ENCODE measurements around the gene IMMT.

The IMMT gene

DNA sequence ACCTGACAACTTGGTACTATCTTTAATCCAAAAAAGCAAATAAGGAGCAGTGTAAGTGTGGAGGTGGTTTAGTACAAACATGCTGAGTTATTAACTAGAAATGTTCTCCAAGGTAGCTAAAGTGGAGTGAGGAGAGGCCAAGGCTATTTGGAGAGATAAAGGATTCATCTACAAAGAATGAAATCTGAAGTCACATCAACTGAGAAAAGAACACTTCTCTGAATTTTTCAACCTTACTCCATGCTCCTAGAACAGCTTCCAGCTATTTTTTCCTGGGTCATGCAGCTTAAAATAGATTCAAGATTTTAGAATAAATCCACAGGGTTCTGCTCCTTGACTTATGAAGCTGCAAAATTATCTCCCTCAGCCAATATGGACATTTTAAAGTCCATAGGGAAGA, 18.7 kb downstream of the IMMT start:
- no peak for DNase-seq (ENCODE audit: low read depth in 1 of 2, low spot score in 1 of 2)
- in situ Hi-C loops (cut with HindIII; ENCODE audit: low pct_unique_long_range_greater_than_20kb, low sequenced_read_pairs): no loop called here
- no peak for TF ChIP-seq JUND (IDR thresholded peaks at IDR 0.05; ENCODE audit: low read depth)

DNA sequence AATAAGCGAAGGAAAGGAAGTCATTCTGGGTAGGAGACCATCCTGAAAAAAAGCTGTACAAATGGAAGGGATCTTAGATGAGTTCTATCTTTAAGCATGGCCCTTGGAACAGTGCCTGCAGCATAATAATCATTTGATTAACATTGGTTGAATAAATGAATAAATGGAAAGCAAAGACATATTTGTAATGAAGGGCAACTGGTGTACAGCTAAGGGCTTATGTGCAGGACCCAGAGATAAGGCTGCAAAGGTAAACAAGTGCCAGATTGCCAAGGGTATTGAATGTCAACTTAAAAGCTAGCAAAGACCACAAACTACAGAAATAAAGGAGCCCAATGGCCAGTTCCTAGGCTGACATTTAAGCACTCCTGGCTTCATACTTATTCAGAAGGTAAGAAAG, 19.4 kb downstream of the IMMT start:
- no peak for TF ChIP-seq JUND (IDR thresholded peaks at IDR 0.05; ENCODE audit: low read depth)
- DNase-seq (ENCODE audit: low read depth in 1 of 2, low spot score in 1 of 2): no peak
- in situ Hi-C loops (cut with HindIII; ENCODE audit: low pct_unique_long_range_greater_than_20kb, low sequenced_read_pairs): no loop called here

DNA sequence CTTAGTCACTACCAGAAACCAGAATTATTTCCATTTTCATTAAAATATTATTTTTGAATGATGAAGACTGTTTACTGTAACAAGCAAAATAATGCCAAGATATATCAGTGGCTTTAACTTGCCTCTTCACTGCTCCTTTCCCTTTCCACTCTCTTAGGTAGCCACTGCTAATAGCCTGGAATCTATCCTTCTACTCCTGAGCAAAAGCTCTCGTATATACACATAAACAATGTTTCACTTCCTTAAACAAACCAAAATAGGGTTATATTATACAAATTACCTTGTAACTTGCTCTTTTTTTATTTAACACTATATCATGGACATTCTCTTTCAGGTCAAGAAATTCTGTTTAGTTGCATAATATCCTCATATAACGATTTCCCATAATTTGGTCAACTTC, 20.8 kb downstream of the IMMT start:
- in situ Hi-C loops (cut with HindIII; ENCODE audit: low pct_unique_long_range_greater_than_20kb, low sequenced_read_pairs): no loop called here
- DNase-seq (ENCODE audit: low read depth in 1 of 2, low spot score in 1 of 2): no peak
- TF ChIP-seq JUND (IDR thresholded peaks at IDR 0.05; ENCODE audit: low read depth): no peak

DNA sequence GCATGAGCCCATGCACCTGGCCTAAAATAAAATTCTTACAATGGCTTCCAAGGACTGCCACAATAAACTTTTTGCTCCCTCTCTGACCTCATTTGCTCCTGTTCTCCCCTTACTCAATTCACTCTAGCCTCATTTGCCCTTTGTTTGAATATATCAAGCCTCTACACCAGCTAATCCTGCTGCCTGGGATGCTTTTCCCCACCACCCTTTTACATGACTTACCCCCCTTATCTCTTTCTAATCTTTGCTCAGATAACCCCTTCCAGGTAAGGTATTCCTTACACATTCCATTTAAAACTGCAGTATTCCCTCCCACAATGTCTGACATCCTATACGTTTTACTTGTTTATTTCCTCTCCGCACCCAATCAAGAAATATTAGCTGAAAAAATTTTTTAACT, 22.7 kb downstream of the IMMT start:
- TF ChIP-seq JUND (IDR thresholded peaks at IDR 0.05; ENCODE audit: low read depth): no peak
- no peak for DNase-seq (ENCODE audit: low read depth in 1 of 2, low spot score in 1 of 2)
- in situ Hi-C loops (cut with HindIII; ENCODE audit: low pct_unique_long_range_greater_than_20kb, low sequenced_read_pairs): no loop called here

DNA sequence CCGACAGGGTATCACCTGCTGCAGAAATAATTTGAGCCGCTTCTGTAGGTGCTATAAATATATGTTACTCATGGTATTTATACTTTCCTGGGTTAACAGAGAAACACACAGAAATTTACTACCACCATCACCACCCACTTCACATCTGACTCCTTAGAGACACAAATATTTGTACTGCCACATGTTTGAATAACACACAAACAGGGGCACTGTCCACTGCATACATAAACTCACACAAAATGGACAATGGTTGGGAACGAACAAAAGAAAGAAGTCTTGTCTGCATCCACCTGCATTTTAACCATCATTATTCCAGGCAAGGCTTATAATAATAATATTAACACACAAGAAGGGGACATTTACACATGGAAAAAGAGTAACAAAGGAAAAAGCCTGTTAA, 24.0 kb downstream of the IMMT start:
- no peak for DNase-seq (ENCODE audit: low read depth in 1 of 2, low spot score in 1 of 2)
- TF ChIP-seq JUND (IDR thresholded peaks at IDR 0.05; ENCODE audit: low read depth): no peak
- in situ Hi-C loops (cut with HindIII; ENCODE audit: low pct_unique_long_range_greater_than_20kb, low sequenced_read_pairs): no loop called here

DNA sequence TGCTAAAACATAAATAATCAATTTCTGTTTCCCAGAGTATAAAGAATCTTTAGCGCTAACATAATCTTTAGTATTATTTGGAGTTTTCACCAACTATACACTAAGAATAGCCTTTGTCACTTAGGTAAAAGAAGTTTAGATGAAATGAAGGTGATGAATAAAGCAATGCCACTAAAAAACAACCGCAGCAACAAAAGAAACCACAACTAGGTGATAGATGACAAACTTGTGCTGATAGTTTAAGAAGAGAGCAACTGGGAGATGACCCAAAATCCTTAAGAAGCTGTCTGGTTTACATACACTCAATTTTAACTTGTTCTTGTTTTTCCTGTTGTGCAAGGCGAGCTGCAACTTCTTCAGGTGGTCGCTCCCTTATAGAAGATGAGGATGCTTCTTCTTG, 24.8 kb downstream of the IMMT start:
- in situ Hi-C loops (cut with HindIII; ENCODE audit: low pct_unique_long_range_greater_than_20kb, low sequenced_read_pairs): no loop called here
- no peak for TF ChIP-seq JUND (IDR thresholded peaks at IDR 0.05; ENCODE audit: low read depth)
- no peak for DNase-seq (ENCODE audit: low read depth in 1 of 2, low spot score in 1 of 2)

DNA sequence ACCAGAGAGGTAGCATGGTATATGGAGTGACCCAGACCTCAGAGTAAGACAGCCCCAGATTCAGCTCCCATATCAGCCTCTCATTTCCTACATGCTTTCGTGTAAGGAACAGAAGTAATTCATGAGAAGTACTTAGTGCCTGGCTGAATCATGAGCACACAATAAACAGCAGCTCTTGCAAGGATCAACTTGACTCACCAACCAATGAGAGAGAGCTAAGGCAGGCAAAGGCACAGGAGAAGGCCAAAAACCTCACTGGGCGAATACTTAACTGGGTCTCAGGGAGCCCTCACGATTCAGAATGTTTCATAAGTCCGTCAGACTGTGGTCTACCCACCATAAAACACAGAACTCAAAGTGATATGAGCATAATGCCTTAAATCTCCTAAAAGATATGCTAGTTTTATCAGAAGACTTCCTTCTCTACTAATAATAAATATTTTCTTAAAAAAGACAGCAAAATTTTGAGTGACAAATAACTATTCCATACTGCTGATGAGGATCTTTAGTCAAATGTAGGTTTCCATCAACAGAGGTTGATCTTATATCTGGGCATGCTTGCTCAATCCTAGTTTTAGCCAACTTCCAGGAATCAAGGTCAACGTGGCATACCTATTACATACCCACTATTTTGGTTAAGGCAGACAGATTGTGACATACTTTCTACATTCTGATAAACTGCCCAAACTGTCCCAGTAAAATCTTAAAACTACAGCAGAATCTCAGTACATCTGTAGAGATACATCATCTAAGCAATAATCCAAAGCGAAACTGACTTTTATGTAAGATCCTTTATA, 34.9 kb downstream of the IMMT start:
- TF ChIP-seq JUND (IDR thresholded peaks at IDR 0.05; ENCODE audit: low read depth): no peak
- in situ Hi-C loops (cut with HindIII; ENCODE audit: low pct_unique_long_range_greater_than_20kb, low sequenced_read_pairs): no loop called here
- no peak for DNase-seq (ENCODE audit: low read depth in 1 of 2, low spot score in 1 of 2)

DNA sequence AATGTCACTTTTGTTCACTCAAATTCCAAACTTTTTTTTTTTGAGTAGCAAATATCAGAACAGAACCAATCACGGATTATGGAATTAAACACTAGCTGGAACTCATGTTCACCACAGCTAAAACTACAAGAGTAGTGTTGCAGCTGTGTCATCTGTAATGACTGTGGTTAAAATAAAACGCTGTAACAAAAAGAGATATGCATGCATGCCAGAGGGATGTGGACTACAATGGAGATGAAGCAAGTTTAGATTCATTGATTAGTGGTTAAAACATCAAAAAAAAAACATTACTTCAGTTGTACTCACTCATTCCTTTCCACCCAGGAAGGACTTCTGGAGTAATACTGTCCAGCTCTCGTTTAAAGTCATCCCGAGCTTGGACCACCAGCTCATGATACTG, 37.0 kb downstream of the IMMT start:
- no peak for TF ChIP-seq JUND (IDR thresholded peaks at IDR 0.05; ENCODE audit: low read depth)

DNA sequence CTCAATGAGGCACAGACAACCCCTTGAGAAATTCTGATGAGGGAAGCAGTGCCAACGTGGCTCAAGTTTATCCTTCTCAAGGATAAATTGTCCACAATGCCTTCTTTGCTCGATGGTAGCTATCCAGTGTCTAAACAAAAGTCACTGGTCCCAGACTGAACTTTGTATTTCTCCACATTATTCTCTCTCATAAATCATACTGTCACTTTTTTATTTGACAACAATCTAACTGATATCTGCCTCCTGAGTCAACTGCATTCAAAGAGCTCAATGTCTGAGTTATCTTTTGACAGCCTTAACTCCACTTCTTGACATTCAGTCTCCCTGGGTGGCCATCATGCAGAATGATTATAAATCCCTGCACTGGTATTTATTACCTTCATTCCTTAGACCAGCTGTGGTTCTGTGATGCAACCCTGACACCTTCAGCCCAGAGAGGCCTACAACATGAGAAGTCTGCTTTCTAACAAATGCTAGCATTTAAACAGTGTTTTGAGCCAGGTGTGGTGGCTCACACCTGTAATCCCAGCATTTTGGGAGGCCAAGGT, 38.2 kb downstream of the IMMT start:
- DNase-seq (ENCODE audit: low read depth in 1 of 2, low spot score in 1 of 2): no peak
- in situ Hi-C loops (cut with HindIII; ENCODE audit: low pct_unique_long_range_greater_than_20kb, low sequenced_read_pairs): no loop called here
- TF ChIP-seq JUND (IDR thresholded peaks at IDR 0.05; ENCODE audit: low read depth): no peak

More for the DNA sequence above, 37.0 kb downstream of the IMMT start:
- in situ Hi-C loops (cut with HindIII; ENCODE audit: low pct_unique_long_range_greater_than_20kb, low sequenced_read_pairs): no loop called here
- DNase-seq (ENCODE audit: low read depth in 1 of 2, low spot score in 1 of 2): no peak

DNA sequence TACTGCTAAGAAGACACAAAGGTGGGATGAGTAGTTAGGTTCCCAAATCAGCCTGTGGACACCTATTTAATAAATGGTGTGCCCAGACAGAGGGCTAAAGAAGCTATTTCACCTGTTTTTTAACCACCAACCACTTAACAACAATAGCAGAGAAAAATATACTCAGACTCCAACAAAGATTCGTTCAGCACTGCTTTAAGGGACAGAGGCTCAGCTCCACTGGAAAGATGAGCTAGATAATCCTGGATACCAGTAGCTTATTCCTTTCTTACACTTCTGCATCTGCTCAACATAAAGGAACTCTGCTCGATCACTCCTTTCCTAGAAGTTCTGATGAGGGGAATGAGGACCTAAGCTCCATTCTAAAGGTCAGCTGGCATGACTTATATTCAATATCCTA, 44.8 kb downstream of the IMMT start:
- in situ Hi-C loops (cut with HindIII; ENCODE audit: low pct_unique_long_range_greater_than_20kb, low sequenced_read_pairs): no loop called here
- no peak for TF ChIP-seq JUND (IDR thresholded peaks at IDR 0.05; ENCODE audit: low read depth)
- DNase-seq (ENCODE audit: low read depth in 1 of 2, low spot score in 1 of 2): no peak

DNA sequence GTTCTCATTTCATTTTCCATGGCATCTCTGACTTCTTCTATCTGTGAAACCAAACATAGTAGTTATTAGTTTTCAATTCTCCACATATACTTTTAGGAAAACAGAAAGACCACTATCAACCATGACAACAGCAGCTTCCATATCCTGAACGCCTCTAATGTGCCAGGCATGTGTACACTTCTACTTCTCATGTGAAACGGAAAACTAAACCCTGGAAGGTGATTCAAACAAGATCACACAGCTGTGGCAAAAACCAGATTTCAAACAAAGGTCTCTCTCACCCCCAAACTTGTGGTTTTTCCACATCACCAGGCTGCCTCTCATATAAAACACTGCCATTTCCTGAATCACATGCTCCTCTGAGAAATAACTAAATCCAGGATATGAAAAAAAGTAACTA, 47.5 kb downstream of the IMMT start:
- no peak for DNase-seq (ENCODE audit: low read depth in 1 of 2, low spot score in 1 of 2)
- in situ Hi-C loops (cut with HindIII; ENCODE audit: low pct_unique_long_range_greater_than_20kb, low sequenced_read_pairs): no loop called here
- TF ChIP-seq JUND (IDR thresholded peaks at IDR 0.05; ENCODE audit: low read depth): no peak

DNA sequence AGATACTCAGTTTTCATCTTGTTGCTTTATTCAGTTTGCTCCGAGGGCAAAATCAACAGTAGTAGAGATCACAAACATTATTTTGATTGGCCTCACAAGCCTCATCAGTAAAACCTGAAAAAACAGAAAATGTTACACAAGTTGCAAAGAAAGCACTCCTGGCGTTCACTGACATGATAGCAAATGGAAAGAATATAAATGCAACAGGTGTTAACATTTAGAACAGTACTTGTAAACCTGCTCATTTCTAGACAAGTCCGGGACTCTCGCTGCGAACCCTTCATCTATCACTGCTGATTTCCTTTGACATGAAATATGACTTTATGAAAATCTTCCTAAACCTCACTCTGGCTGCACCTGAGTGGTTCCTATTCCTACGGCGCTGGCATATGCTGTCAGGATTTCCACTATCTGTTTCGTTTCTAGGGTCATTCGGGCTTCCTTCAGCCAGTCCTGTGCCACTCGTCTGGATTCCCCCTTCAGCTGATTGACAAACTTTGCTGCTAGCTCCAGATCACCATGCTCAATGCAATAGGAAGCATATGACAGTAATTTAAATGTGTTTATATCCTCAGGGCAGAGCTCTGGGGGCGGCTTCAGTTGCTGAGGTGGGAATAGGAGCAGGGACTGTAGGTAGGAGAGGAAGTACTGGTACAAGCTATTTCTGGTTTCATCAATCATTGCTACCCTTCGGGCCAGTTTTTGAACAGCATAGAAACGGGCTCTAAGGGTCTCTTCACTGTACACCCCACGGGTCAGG, 51.2 kb downstream of the IMMT start:
- in situ Hi-C loops (cut with HindIII; ENCODE audit: low pct_unique_long_range_greater_than_20kb, low sequenced_read_pairs): no loop called here
- no peak for TF ChIP-seq JUND (IDR thresholded peaks at IDR 0.05; ENCODE audit: low read depth)
- no peak for DNase-seq (ENCODE audit: low read depth in 1 of 2, low spot score in 1 of 2)

DNA sequence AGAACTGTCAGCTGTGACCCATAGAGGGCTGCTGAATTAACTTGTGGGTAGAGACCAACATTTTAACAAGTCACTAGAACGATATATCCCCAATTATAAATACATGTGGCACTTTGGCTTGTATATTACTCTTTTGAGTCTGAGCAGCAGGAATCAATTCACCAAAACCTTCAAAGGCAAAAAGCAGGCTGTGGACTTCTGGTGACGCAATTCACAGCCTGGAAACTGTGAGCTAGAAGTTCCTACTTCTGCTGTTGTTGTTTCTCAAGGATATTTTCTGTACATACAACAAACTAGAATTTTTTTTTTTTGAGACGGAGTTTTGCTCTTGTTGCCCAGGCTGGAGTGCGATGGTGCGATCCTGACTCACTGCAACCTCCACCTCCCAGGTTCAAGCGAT, 52.0 kb downstream of the IMMT start:
- DNase-seq (ENCODE audit: low read depth in 1 of 2, low spot score in 1 of 2): no peak
- in situ Hi-C loops (cut with HindIII; ENCODE audit: low pct_unique_long_range_greater_than_20kb, low sequenced_read_pairs): no loop called here

More for the DNA sequence above, 52.0 kb downstream of the IMMT start:
- TF ChIP-seq JUND (IDR thresholded peaks at IDR 0.05; ENCODE audit: low read depth): no peak

Data from T47D (cell line).